CD8-positive, alpha-beta memory T cell (primary cell): ENCODE measurements around the gene INAFM2. TPM values are rescaled to one million over a fixed set of nuclear protein-coding genes. Genes with fewer than 3 reads are reported as not detected.
A peak's percentile ranks its signal among the peaks of the same experiment; 100 is the strongest.

Experiments used
- CTCF ChIA-PET: fragments of 350-600 bp; sonication (Branson Sonifier 250); formaldehyde crosslinking; loops from one replicate; lab custom pipeline; 2021; ENCODE audit warnings: antibody characterized with exemption; lab: Charles Lee
- POLR2A ChIA-PET: fragments of 350-600 bp; sonication (Branson Sonifier 250); formaldehyde crosslinking; loops from one replicate; lab custom pipeline; 2021; ENCODE audit warnings: antibody characterized with exemption; lab: Charles Lee
- DNase-seq, 5 donors: peaks; one replicate each; pipeline versions ENCODE4 v3.0.0 to v3.0.0-alpha.2; 2020 to 2022; ENCODE audit warnings: mixed read lengths in 1 of 5
- H3K27ac ChIP-seq: one replicate; pipeline ENCODE4 v1.7.0; 2013; ENCODE audit warnings: low read depth, mild to moderate bottlenecking, low read length, moderate library complexity
- H3K27me3 ChIP-seq: 2 replicates; pipeline ENCODE4 v1.7.0; 2013; ENCODE audit warnings: low read length, mild to moderate bottlenecking; ENCODE audit not compliant: insufficient read depth, poor library complexity, severe bottlenecking
- H3K36me3 ChIP-seq: 2 replicates; pipeline ENCODE4 v1.7.0; 2013; ENCODE audit warnings: mild to moderate bottlenecking, low read length, moderate library complexity; ENCODE audit not compliant: insufficient read depth
- H3K4me1 ChIP-seq: 2 replicates; pipeline ENCODE4 v1.7.0; 2013; ENCODE audit warnings: mild to moderate bottlenecking, low read length, moderate library complexity; ENCODE audit not compliant: insufficient read depth
- H3K4me3 ChIP-seq: 2 replicates; pipeline ENCODE4 v1.7.0; 2013; ENCODE audit warnings: mild to moderate bottlenecking, low read length
- H3K9me3 ChIP-seq: 2 replicates; pipeline ENCODE4 v1.7.0; 2013; ENCODE audit warnings: mild to moderate bottlenecking, low read length
- H3K27ac Mint-ChIP-seq, 8 donors: one replicate each; pipeline ENCODE4 v1.8.0; 2020 to 2021; ENCODE audit warnings: mixed read lengths in 8 of 8, mild to moderate bottlenecking in 6 of 8, inconsistent platforms in 3 of 8, moderate library complexity in 3 of 8
- H3K27me3 Mint-ChIP-seq, 2 donors: one replicate each; pipeline ENCODE4 v1.8.0; 2020 to 2021; ENCODE audit warnings: mixed read lengths in 2 of 2, mild to moderate bottlenecking in 1 of 2, moderate library complexity in 1 of 2
- H3K36me3 Mint-ChIP-seq, 3 donors: one replicate each; pipeline ENCODE4 v1.8.0; 2020 to 2021; ENCODE audit warnings: mixed read lengths in 3 of 3, inconsistent platforms in 1 of 3, mild to moderate bottlenecking in 1 of 3
- H3K4me1 Mint-ChIP-seq, 3 donors: one replicate each; pipeline ENCODE4 v1.8.0; 2020 to 2021; ENCODE audit warnings: mixed read lengths in 3 of 3, inconsistent platforms in 1 of 3, mild to moderate bottlenecking in 1 of 3
- H3K4me3 Mint-ChIP-seq, 7 donors: one replicate each; pipeline ENCODE4 v1.8.0; 2020 to 2021; ENCODE audit warnings: mixed read lengths in 7 of 7, mild to moderate bottlenecking in 6 of 7, moderate library complexity in 4 of 7, inconsistent platforms in 2 of 7
- H3K9me3 Mint-ChIP-seq, 5 donors: one replicate each; pipeline ENCODE4 v1.8.0; 2020 to 2022; ENCODE audit warnings: mixed read lengths in 5 of 5, mild to moderate bottlenecking in 3 of 5, moderate library complexity in 2 of 5, inconsistent platforms in 1 of 5
- polyA plus RNA-seq: library from polyadenylated mRNA; unstranded; fragments of 300-500 nt; fragmentation: Illumina TruSeq; gene quantifications from one replicate; pipeline ENCODE4 v1.2.3, GENCODE V29; 2021
- total RNA-seq, 2 experiments: library from RNA; stranded (reverse); gene quantifications; one replicate each; pipeline ENCODE4 v1.2.3, GENCODE V29; 2021

The INAFM2 gene
- total and polyA plus RNA-seq, 3 experiments from 2014 or later: 2.7 to 15.3 (median 13.5) TPM

- Mint-ChIP-seq H3K4me3 (no peak overlapping the region), H3K36me3 (peaks cover 19 to 83% (median 25%) of the 10 kb centered on the region in 3 donors), H3K9me3 (peaks cover 0 to 4% (median 2%) of the 10 kb centered on the region in 5 donors), H3K4me1 (peaks cover 0 to 2% (median 0%) of the 10 kb centered on the region in 3 donors), H3K27me3 (no peaks in the 10 kb centered on the region), H3K27ac (peak overlapping the region in 1 of 8 donors; percentile 11)
- ChIA-PET POLR2A (no interaction called here), CTCF (interaction anchor here (1.1 to 1.8 kb wide), 3 partner anchors 16 to 42 kb away, joined by 3 to 6 read pairs (median 6); no protein-coding TSS in a partner anchor)
- Histone ChIP-seq H3K27ac (no peak overlapping the region), H3K4me3 (no peak overlapping the region), H3K9me3 (no peaks in the 10 kb centered on the region), H3K36me3 (peaks cover 16% of the 10 kb centered on the region), H3K27me3 (no peaks in the 10 kb centered on the region), H3K4me1 (no peaks in the 10 kb centered on the region)
- no peak for DNase-seq
Observed at GRCh38 chr15:40295877-40296560, 27.5 kb upstream of the INAFM2 start.

- H3K27ac Mint-ChIP-seq: peak overlapping the region in 3 of 8 donors; percentile 71 to 92 (median 86)
- no peak overlapping the region for H3K27ac ChIP-seq
- H3K36me3 ChIP-seq: peaks cover 16% of the 10 kb centered on the region
- H3K4me3 Mint-ChIP-seq: no peak overlapping the region
- H3K9me3 Mint-ChIP-seq: peaks cover 0 to 4% (median 2%) of the 10 kb centered on the region in 5 donors
- no peak for DNase-seq
- no peaks in the 10 kb centered on the region for H3K27me3 ChIP-seq
- no peaks in the 10 kb centered on the region for H3K27me3 Mint-ChIP-seq
- H3K4me1 Mint-ChIP-seq: peaks cover 0 to 4% (median 2%) of the 10 kb centered on the region in 3 donors
- peaks cover 21 to 89% (median 27%) of the 10 kb centered on the region in 3 donors for H3K36me3 Mint-ChIP-seq
- POLR2A ChIA-PET: no interaction called here
- CTCF ChIA-PET: interaction anchor here (1.8 kb wide), 1 partner anchor 17 kb away, joined by 6 read pairs; no protein-coding TSS in a partner anchor
- no peaks in the 10 kb centered on the region for H3K9me3 ChIP-seq
- H3K4me3 ChIP-seq: no peak overlapping the region
- H3K4me1 ChIP-seq: no peaks in the 10 kb centered on the region
Observed at GRCh38 chr15:40296561-40297230, 26.8 kb upstream of the INAFM2 start.

- Mint-ChIP-seq H3K4me1 (peaks cover 0 to 4% (median 2%) of the 10 kb centered on the region in 3 donors), H3K9me3 (peaks cover 0 to 4% (median 2%) of the 10 kb centered on the region in 5 donors), H3K27me3 (no peaks in the 10 kb centered on the region), H3K27ac (no peak overlapping the region), H3K4me3 (peak overlapping the region in 1 of 7 donors; percentile 15), H3K36me3 (peaks cover 21 to 91% (median 27%) of the 10 kb centered on the region in 3 donors)
- ChIA-PET POLR2A (no interaction called here), CTCF (interaction anchor here (1.7 to 1.8 kb wide), 2 partner anchors 16 to 17 kb away, joined by 3 to 6 read pairs; no protein-coding TSS in a partner anchor)
- Histone ChIP-seq H3K27ac (no peak overlapping the region), H3K27me3 (no peaks in the 10 kb centered on the region), H3K9me3 (no peaks in the 10 kb centered on the region), H3K4me3 (no peak overlapping the region), H3K4me1 (no peaks in the 10 kb centered on the region), H3K36me3 (peaks cover 13% of the 10 kb centered on the region)
- no peak for DNase-seq
Observed at GRCh38 chr15:40297356-40297755, 26.1 kb upstream of the INAFM2 start.

GRCh38 chr15:40298216-40298935 is 25.1 kb upstream of the INAFM2 start:
- H3K9me3 Mint-ChIP-seq: peaks cover 0 to 4% (median 2%) of the 10 kb centered on the region in 5 donors
- no peak overlapping the region for H3K4me3 Mint-ChIP-seq
- Histone ChIP-seq H3K9me3 (no peaks in the 10 kb centered on the region), H3K27me3 (no peaks in the 10 kb centered on the region), H3K27ac (no peak overlapping the region), H3K36me3 (peaks cover 13% of the 10 kb centered on the region), H3K4me3 (no peak overlapping the region), H3K4me1 (no peaks in the 10 kb centered on the region)
- no peaks in the 10 kb centered on the region for H3K27me3 Mint-ChIP-seq
- DNase-seq: no peak
- ChIA-PET POLR2A (no interaction called here), CTCF (interaction anchor here (1.4 to 1.7 kb wide), 4 partner anchors 9 to 24 kb away, joined by 3 to 6 read pairs (median 3); partner anchors contain the start of gene PLCB2)
- peak overlapping the region in 2 of 8 donors; percentile 19 to 32 for H3K27ac Mint-ChIP-seq
- peaks cover 21 to 91% (median 26%) of the 10 kb centered on the region in 3 donors for H3K36me3 Mint-ChIP-seq
- H3K4me1 Mint-ChIP-seq: peaks cover 0 to 4% (median 2%) of the 10 kb centered on the region in 3 donors

GRCh38 chr15:40300367-40300766 is 23.1 kb upstream of the INAFM2 start:
- Histone ChIP-seq H3K36me3 (peaks cover 13% of the 10 kb centered on the region), H3K27me3 (no peaks in the 10 kb centered on the region), H3K4me1 (peaks cover 9% of the 10 kb centered on the region), H3K27ac (no peak overlapping the region), H3K4me3 (no peak overlapping the region), H3K9me3 (no peaks in the 10 kb centered on the region)
- CTCF ChIA-PET: interaction anchor here (0.8 to 1.4 kb wide), 2 partner anchors 9 to 17 kb away, joined by 4 read pairs; partner anchors contain the start of gene ANKRD63
- POLR2A ChIA-PET: no interaction called here
- H3K36me3 Mint-ChIP-seq: peaks cover 21 to 87% (median 25%) of the 10 kb centered on the region in 3 donors
- no peak overlapping the region for H3K4me3 Mint-ChIP-seq
- no peak for DNase-seq
- no peaks in the 10 kb centered on the region for H3K27me3 Mint-ChIP-seq
- H3K9me3 Mint-ChIP-seq: peaks cover 0 to 4% (median 2%) of the 10 kb centered on the region in 5 donors
- peaks cover 16 to 23% (median 17%) of the 10 kb centered on the region in 3 donors for H3K4me1 Mint-ChIP-seq
- peak overlapping the region in 1 of 8 donors; percentile 33 for H3K27ac Mint-ChIP-seq

- H3K4me3 Mint-ChIP-seq: no peak overlapping the region
- Histone ChIP-seq H3K4me3 (no peak overlapping the region), H3K4me1 (peaks cover 13% of the 10 kb centered on the region), H3K36me3 (peaks cover 13% of the 10 kb centered on the region), H3K9me3 (no peaks in the 10 kb centered on the region), H3K27me3 (no peaks in the 10 kb centered on the region), H3K27ac (no peak overlapping the region)
- peaks cover 18 to 25% (median 21%) of the 10 kb centered on the region in 3 donors for H3K4me1 Mint-ChIP-seq
- peaks cover 0 to 4% (median 2%) of the 10 kb centered on the region in 5 donors for H3K9me3 Mint-ChIP-seq
- POLR2A ChIA-PET: no interaction called here
- H3K27me3 Mint-ChIP-seq: no peaks in the 10 kb centered on the region
- peaks cover 21 to 83% (median 22%) of the 10 kb centered on the region in 3 donors for H3K36me3 Mint-ChIP-seq
- CTCF ChIA-PET: interaction anchor here (0.8 to 1.4 kb wide), 2 partner anchors 9 to 17 kb away, joined by 4 read pairs; partner anchors contain the start of gene ANKRD63
- DNase-seq: no peak
- H3K27ac Mint-ChIP-seq: peak overlapping the region in 1 of 8 donors; percentile 33
Observed at GRCh38 chr15:40300771-40301170, 22.7 kb upstream of the INAFM2 start.

GRCh38 chr15:40301467-40302179 is 21.9 kb upstream of the INAFM2 start:
- peak overlapping the region in 1 of 8 donors; percentile 79 for H3K27ac Mint-ChIP-seq
- ChIA-PET CTCF (interaction anchor here (0.8 to 1.6 kb wide), 6 partner anchors 8 to 84 kb away, joined by 3 to 4 read pairs (median 3); partner anchors contain the start of gene ANKRD63), POLR2A (interaction anchor here (1.0 kb wide), 1 partner anchor 9 kb away, joined by 3 read pairs; no protein-coding TSS in a partner anchor)
- H3K9me3 ChIP-seq: no peaks in the 10 kb centered on the region
- no peak for DNase-seq
- peaks cover 20 to 77% (median 21%) of the 10 kb centered on the region in 3 donors for H3K36me3 Mint-ChIP-seq
- peak overlapping the region; percentile 21 for H3K27ac ChIP-seq
- no peak overlapping the region for H3K4me3 ChIP-seq
- peaks cover 26 to 33% (median 29%) of the 10 kb centered on the region in 3 donors for H3K4me1 Mint-ChIP-seq
- peaks cover 13% of the 10 kb centered on the region for H3K36me3 ChIP-seq
- peaks cover 22% of the 10 kb centered on the region for H3K4me1 ChIP-seq
- no peaks in the 10 kb centered on the region for H3K27me3 Mint-ChIP-seq
- peaks cover 0 to 4% (median 2%) of the 10 kb centered on the region in 5 donors for H3K9me3 Mint-ChIP-seq
- H3K27me3 ChIP-seq: no peaks in the 10 kb centered on the region
- no peak overlapping the region for H3K4me3 Mint-ChIP-seq
